ENCODE data around the gene KCP. TPM values are rescaled to one million over a fixed set of nuclear protein-coding genes. Genes with fewer than 3 reads are reported as not detected.

Gene KCP
- total and polyA plus RNA-seq, 2 experiments from 2014 or later, result 0.76 to 1.1 TPM

DNA sequence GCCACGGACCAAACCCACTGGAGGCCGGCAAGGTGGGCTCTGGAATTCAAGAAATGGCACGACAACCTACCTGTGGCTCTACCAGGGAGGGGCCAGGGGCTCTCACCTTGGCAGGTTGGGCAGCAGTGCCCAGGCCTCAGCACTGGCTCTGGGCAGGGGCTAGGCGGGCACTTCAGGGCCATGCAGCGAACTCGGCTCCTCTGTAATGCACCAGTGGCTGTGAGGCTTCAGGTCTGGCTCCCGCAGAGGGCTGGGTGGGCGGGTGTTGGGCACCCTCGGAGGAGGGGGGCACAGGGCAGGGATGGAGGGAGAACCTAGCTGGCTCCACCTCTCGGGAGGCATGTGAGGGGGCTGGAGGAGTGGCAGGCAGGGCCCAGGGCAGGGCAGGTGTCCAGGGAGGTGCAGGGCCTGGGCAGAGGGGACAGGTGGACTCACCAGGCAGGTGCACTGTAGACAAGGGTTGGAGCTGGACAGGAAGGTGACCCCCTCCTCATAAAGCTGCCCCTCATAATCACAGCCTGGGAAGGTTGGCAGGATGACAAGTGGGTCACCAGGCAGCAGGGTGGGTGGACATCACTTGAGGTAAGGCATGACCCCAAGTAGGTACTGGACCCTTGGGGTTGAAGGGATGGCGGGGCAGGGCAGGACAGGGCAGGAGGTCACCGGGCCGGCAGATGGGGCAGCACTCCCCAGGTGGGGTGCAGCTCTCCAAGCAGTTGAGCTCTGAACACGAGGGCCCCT, 6.7 kb downstream of the KCP start:
- no peak overlapping the region for H3K27ac Mint-ChIP-seq
- no peaks in the 10 kb centered on the region for H4K20me1 ChIP-seq (replicated peaks; ENCODE audit: insufficient read depth)
- H3K27ac ChIP-seq (ENCODE audit: low read depth), result no peak overlapping the region
- ATAC-seq, result no peak
- H3K79me2 ChIP-seq (replicated peaks; ENCODE audit: insufficient read depth), result no peaks in the 10 kb centered on the region
- H3K27me3 Mint-ChIP-seq (ENCODE audit: insufficient read depth, low read depth, poor library complexity), result peaks cover 12% of the 10 kb centered on the region
- TF ChIP-seq ETS1 (IDR thresholded peaks at IDR 0.05) (no peak), EZH2 (IDR thresholded peaks at IDR 0.05; ENCODE audit: low read depth, unreplicated experiment) (no peak), CREB1 (CRISPR knock-in tag; IDR thresholded peaks at IDR 0.05; ENCODE audit: low read depth) (no peak), ZNF114 (CRISPR knock-in tag; IDR thresholded peaks at IDR 0.05) (no peak), NANOG (IDR thresholded peaks at IDR 0.05; ENCODE audit: borderline replicate concordance) (no peak), ZNF331 (CRISPR knock-in tag; IDR thresholded peaks at IDR 0.05; ENCODE audit: low read depth) (no peak), ZNF462 (CRISPR knock-in tag; IDR thresholded peaks at IDR 0.05) (no peak), EZH2phosphoT487 (IDR thresholded peaks at IDR 0.05; ENCODE audit: unreplicated experiment) (no peak), POLR2AphosphoS5 (IDR thresholded peaks at IDR 0.05; ENCODE audit: low read depth) (no peak), JUNB (IDR thresholded peaks at IDR 0.05; ENCODE audit: unreplicated experiment) (no peak), STAT1 (IDR thresholded peaks at IDR 0.05; ENCODE audit: unreplicated experiment) (no peak)
- TF ChIP-seq, protein P1, sequence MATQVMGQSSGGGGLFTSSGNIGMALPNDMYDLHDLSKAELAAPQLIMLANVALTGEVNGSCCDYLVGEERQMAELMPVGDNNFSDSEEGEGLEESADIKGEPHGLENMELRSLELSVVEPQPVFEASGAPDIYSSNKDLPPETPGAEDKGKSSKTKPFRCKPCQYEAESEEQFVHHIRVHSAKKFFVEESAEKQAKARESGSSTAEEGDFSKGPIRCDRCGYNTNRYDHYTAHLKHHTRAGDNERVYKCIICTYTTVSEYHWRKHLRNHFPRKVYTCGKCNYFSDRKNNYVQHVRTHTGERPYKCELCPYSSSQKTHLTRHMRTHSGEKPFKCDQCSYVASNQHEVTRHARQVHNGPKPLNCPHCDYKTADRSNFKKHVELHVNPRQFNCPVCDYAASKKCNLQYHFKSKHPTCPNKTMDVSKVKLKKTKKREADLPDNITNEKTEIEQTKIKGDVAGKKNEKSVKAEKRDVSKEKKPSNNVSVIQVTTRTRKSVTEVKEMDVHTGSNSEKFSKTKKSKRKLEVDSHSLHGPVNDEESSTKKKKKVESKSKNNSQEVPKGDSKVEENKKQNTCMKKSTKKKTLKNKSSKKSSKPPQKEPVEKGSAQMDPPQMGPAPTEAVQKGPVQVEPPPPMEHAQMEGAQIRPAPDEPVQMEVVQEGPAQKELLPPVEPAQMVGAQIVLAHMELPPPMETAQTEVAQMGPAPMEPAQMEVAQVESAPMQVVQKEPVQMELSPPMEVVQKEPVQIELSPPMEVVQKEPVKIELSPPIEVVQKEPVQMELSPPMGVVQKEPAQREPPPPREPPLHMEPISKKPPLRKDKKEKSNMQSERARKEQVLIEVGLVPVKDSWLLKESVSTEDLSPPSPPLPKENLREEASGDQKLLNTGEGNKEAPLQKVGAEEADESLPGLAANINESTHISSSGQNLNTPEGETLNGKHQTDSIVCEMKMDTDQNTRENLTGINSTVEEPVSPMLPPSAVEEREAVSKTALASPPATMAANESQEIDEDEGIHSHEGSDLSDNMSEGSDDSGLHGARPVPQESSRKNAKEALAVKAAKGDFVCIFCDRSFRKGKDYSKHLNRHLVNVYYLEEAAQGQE (IDR thresholded peaks at IDR 0.05; ENCODE audit: unreplicated experiment), result no peak
- TF ChIP-seq, protein P2, sequence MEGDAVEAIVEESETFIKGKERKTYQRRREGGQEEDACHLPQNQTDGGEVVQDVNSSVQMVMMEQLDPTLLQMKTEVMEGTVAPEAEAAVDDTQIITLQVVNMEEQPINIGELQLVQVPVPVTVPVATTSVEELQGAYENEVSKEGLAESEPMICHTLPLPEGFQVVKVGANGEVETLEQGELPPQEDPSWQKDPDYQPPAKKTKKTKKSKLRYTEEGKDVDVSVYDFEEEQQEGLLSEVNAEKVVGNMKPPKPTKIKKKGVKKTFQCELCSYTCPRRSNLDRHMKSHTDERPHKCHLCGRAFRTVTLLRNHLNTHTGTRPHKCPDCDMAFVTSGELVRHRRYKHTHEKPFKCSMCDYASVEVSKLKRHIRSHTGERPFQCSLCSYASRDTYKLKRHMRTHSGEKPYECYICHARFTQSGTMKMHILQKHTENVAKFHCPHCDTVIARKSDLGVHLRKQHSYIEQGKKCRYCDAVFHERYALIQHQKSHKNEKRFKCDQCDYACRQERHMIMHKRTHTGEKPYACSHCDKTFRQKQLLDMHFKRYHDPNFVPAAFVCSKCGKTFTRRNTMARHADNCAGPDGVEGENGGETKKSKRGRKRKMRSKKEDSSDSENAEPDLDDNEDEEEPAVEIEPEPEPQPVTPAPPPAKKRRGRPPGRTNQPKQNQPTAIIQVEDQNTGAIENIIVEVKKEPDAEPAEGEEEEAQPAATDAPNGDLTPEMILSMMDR (conservative IDR thresholded peaks at IDR 0.05; ENCODE audit: low read depth in 2 of 2), result no peak
- H3K4me1 Mint-ChIP-seq, result peaks cover 3% of the 10 kb centered on the region; the same call in 2 of the 3 replicates
- no peak overlapping the region for H3K4me3 Mint-ChIP-seq
- DNase-seq (ENCODE audit: low spot score), result no peak
- H3K9me3 Mint-ChIP-seq, result peaks cover 8% of the 10 kb centered on the region; the same call in 2 of the 3 replicates
- 0 out of 2 replicates have a peak, but pooled peaks cover 5% of the 10 kb centered on the region for H3K9me2 ChIP-seq (ENCODE audit: insufficient read depth)
- H3K4me1 ChIP-seq (ENCODE audit: insufficient read depth), result no peaks in the 10 kb centered on the region
- no peak overlapping the region for H3K4me3 ChIP-seq
- H3K36me3 ChIP-seq (ENCODE audit: insufficient read depth), result 0 out of 2 replicates have a peak, but pooled peaks cover under 1% of the 10 kb centered on the region
- H3F3A ChIP-seq (replicated peaks; ENCODE audit: low read depth), result no peaks in the 10 kb centered on the region
- H3K27me3 ChIP-seq (ENCODE audit: insufficient read depth), result peaks cover 14% of the 10 kb centered on the region
- no peaks in the 10 kb centered on the region; the same call in 2 of the 3 replicates for H3K36me3 Mint-ChIP-seq (ENCODE audit: low read depth)
- H3K4me2 ChIP-seq, result no peak overlapping the region
- H2AFZ ChIP-seq, result no peak overlapping the region
